ENCODE data around the gene MYRIP.

MYRIP gene

DNA sequence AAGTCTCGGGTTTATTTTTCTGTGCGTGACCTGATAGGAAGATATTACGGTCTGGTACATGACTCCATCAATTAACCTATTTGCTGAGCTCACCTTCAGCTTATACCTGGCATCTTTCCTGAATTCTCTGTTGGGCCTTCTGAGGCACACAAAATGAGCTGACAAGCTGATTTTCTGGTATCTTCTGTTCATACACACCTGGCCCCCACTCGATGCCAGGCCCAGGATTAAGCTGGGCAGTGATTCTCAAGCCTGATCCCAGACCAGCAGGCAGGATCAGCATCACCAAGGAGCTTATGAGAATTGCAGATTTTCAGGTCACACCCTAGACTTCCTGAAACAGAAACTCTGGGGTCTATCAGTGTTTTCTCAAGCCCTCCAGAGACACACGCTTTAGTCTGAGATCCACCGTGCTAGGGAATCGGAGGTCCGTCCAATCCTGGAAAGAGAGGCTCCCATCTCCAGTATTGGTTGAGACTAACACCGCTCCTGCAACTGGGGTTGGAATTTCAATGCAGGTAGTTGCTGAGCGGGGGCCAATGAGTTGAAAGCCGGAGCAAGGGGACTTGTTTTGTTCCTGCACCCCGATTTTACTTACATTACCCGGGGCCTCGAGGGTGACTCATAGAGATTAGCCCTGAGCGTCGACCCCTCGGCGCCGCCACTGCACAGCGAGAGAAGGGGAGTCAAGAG lies 499.5 kb downstream of the MYRIP start:
- H3K27me3 ChIP-seq (ENCODE audit: insufficient read depth, low read length): no peaks in the 10 kb centered on the region
- no peaks in the 10 kb centered on the region for H3K9me3 ChIP-seq (ENCODE audit: insufficient read depth, low read depth, low read length)
- peak overlapping the region; percentile 73; the same call in 1 of the 2 replicates for H3K9ac ChIP-seq (ENCODE audit: low read depth, low read length)
- H3K27ac ChIP-seq (ENCODE audit: low read length): no peak overlapping the region
- peak overlapping the region; percentile 69 for H3K4me3 ChIP-seq (ENCODE audit: low read length)
- H3K4me1 ChIP-seq (ENCODE audit: insufficient read depth, low read length): peaks cover 7% of the 10 kb centered on the region; the same call in 1 of the 2 replicates
- peaks cover 33% of the 10 kb centered on the region for H3K36me3 ChIP-seq (ENCODE audit: insufficient read depth, low read depth, low read length)

DNA sequence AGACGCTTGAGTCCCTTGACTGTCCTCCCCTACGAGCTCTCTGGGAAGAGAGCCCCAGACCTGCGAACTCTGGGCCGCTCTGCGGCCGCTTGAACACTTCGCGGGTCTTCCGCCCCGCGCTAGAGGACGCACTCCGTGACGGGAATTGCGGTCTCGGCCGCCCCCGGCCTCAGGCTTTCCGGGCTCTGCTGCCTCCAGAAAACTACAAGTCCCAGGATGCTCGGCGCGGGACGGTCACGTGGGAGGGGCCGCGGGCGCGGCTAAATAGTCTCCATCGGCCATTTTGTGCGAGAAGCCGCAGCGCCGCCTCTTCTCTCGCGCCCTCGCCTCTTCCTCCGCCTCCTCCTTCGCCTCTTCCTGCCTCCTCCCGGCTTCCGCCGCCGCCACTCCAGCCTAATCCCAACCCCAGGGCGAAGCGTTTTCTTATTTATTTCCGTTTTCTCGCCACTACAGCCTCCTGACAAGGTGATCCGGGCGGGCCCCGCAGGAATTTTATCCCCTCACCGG lies 500.1 kb downstream of the MYRIP start, which contains the start of gene EIF1B:
Gene EIF1B, plus strand, starts transcription at position 290 of the 507 bp plus-strand sequence. CDS start 235 bp downstream, outside the sequence.
- Histone ChIP-seq H3K36me3 (ENCODE audit: insufficient read depth, low read depth, low read length) (peaks cover 38% of the 10 kb centered on the region), H3K27me3 (ENCODE audit: insufficient read depth, low read length) (no peaks in the 10 kb centered on the region), H3K4me3 (ENCODE audit: low read length) (peak within 1 kb of the TSS; percentile 92), H3K9me3 (ENCODE audit: insufficient read depth, low read depth, low read length) (no peaks in the 10 kb centered on the region), H3K9ac (ENCODE audit: low read depth, low read length) (peak within 1 kb of the TSS; percentile 99), H3K4me1 (ENCODE audit: insufficient read depth, low read length) (peaks cover 7% of the 10 kb centered on the region; the same call in 1 of the 2 replicates), H3K27ac (ENCODE audit: low read length) (peak within 1 kb of the TSS; percentile 86)

Measured in iPS-20b (cell line).